Measurements from ENCODE around the gene GNB1L.

GNB1L gene

DNA sequence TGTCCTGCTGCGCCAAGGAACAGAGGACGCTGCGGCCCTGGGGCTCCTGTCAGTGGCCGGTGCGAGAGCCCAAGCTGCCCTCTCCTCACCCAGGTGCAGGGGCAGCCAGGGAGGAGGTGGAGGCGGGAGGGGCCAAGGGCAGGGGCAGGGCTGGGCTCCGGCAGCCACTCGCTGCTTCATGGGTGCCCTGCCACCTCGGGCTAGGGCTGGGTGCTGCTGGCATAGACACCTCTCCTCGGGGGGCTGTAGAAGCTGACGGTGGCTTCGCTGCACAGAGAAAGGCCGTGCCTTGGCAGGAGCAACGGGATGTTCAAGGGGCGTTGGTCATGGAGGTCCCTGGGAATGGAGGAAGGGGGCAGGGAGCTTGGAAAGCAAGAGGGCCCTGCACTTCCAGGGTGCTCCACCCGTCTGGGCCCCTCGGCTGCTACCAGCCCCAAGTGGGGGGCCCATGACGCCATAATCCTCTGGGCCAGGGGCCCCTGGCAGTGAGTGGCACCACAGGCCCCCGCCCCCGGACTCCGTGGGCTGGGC, 95.7 kb downstream of the GNB1L start:
- no peak for DNase-seq

DNA sequence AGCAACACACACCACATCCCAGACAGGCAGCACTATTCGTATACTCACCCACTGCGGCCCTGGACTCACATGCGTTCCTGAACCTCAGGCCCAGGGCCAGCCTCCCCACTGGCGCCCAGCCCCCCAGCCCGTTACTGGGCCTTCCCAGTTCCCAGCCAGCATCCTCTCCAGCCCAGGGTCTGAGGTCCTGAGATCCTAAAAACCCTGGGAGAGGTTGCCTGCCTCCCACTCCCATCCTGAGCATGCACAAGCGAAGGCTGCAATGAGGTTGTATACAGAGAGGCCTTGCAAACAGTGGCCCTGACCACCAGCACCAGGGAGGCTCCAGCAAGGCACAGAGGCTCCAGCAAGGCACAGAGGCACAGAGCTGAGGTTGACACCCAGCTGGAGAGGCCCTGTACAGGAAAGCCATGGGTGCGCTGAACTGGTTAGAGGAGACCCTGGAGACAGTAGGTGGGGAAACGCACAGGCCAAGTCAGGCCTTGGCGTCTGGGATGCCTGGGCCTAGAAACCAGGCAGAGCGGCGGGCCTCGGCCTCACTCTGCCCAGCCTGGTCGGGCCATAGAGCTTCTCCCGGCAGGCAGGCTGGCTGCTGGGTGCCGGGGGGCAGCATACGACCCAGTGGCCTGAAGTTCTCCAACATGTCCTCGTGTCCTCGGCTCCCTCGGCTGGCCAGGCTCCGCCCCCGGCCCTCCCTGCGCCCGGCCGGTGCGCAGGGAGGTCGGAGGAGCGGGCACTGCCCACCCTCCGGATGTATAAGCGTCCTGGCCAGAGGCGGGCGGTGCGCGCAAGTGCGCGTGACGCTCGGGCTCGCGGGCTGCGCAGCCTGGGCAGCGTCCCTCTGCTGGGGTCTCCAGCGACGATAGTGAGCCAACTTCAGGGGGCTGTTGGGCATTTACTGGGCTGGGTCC, 96.4 kb downstream of the GNB1L start:
- no peak for DNase-seq

DNA sequence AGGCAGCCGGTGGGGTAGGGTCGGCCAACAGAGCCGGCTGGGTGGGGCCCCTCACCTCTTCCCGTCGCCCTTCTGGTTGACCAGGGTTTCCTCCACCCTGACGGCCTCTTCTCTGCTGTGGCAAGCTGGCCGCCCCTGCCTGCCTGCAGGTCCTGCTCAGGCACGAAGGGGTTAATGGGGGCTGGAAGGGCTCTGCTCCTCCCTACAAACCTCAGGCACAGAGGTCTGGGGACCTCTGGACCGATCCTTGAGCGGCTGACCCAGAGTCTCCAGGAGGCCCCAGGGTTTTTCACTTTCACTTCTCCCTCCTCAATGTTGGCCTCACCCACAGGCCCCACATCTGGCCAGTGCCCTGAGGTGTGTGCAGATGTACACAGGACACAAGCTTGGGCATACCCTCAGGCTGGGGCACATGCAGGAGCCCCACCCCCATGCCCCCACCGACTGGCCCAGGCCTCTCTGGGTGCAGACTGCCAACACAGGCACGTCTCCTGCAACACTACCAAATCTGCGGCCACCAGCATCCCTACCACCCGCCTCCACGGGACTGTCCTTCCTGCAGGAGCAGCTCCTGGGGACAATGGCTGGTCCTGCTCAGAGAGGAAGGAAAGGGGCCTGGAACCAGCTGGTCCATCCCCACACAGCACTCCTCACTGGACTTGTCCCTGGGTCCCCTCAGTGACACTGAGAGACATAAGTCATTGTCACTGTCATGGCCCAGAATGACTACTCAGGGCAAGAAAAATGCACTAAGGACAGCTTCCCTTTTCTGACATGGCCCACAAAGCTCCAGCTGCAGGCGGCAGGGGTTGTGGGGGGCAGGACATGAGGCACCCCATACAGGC, 97.3 kb downstream of the GNB1L start:
- no peak for DNase-seq

DNA sequence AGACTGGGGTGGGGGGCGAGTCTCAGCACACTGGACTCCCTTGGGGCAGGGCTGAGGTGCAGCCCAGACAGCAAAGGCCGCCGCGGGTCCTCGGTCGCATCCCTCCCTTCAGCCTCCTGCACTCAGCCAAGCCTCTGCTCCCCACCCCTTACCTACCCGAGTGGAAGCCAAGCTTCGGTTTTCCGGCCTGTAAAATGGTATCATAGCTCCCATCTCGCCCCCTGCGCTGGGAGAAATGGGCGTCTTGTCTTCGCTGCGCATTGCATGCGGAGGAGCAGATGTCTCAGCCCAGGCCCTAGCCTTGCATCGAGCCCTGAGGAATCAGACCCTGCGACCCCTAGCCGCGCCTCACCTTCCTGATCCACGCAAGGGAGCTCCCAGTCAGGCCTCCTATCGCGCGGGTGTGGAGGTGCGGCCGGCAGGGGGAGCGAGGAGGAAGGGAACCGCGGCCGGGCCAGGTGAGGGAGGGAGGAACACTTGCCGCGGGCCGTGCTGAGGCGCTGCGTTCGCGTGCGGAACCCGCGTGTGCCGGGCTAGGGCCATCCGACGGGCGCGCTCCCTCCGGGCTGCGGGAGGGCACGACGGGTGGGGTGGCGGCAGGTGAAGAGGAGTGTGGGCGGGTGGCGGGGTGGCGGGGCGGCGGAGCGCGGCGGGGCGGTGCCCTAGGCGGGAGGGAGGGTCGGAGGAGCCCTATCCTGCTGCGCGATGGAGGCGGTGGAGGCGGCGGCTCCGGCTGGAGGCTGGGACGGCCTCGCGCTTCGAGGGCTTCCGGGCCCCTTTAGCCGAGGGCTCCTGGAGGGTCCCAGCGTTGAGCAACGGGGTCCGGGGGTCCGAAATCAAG, 98.2 kb downstream of the GNB1L start:
- DNase-seq = no peak

DNA sequence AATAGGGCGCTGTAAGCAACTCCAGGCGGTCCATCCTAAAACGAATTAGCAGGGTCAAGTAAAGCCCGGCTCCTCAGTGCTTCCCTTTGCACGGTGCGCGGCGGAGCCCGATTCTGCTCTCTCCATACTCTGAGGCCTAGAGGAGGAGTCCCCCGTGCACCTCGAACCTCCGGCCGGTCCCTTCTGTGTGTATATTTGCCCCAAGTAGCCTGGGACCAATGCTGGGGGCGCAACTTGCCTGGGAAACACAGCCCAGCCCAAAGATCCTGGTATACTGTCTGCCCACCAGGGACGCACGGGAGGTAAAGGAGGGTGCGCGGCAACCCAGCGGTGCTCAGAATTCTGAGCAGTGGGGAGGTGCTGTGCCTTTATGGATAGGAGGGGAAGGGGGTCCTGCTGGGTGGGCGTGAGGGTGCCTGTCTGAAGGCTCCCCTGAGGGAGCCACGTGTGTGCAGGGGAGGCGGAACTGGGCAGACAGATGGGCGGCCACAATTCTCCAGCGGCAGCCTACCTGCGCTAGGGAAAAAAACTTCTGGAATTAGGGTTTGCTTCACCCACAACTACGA, 98.9 kb downstream of the GNB1L start:
- no peak for DNase-seq

DNA sequence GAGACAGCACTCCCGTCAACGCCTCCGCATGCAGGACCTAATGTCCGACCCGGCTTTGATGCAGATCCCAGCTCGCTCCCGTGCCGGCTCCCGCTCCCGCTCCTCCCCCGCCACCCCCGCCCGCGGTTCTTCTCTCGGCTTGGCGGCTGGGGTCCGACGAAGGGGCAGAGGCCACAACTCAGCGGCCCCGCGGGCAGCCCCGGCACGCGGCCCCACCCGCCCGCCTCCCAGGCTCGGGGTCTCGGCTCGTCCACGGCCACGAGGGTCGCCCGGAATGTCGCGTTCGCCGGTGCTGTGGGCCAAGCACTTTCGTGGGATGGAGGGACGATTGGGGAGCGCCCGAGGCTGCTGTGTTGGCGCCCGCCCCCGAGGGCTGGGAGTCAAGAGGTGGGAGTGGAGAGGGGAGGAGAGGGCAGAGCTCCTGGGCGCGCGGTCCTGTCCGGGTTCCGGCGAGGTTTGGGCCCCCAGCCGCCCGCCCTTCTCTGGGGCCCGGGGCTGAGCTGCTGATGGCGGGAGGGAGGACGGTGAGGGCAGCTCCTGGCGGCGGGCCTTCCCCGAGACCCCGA, 99.4 kb downstream of the GNB1L start:
- DNase-seq = no peak

DNA sequence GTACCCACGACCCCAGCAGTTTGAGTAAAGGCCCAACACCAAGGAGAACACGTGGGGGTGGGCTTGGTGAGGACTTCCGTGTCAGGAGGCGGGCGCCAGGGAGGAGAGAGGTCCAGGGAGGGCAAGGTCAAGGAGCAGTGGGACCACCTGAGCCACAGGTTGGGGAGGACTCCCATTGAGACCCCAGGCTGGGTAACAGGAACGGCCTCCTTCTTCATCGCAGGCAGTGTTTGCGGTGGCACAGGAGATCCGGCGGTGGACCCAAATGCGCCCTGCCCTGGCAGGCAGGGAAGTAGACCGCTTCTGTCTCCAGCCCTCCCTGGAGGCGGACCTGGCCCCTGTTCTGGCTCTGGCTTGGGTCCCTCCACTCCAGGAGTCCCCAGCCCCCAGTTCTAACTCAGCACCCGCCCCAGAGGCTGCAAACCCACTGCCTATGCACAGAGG, 100.0 kb downstream of the GNB1L start:
- no peak for DNase-seq

DNA sequence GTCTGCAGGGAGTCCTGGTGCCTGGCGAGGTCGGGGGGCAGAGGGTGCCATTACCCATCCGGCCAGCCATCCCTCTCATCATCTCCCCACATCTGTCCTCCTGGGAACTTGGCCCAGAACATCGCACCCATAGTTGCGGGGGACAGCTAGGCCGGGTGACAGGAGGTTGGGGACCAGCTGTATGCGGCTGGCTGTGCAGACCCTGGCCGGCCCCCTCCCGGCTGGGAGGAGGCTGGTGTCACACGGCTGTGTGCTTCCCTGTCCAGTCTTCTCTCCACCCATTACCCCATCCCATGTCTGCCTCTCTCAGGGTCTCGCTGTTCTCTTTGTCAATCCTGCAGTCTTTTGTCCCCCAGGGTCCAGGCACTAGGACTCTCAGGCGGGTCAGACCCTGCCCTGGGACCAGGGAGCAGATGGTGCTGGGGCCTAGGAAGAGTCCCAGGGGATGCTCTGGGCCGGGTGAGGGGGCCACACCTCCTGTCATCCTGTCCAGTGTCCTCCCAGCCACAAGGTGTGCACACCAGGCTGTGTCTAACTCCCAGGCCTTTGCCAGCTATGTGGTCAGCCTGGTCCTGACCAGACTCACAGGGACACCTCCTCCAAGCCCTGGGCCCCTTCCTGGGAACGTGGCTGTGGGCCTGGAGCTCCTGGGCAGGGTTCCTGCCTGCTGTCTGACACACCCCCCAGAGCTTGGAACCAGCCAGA, 100.5 kb downstream of the GNB1L start:
- no peak for DNase-seq

DNA sequence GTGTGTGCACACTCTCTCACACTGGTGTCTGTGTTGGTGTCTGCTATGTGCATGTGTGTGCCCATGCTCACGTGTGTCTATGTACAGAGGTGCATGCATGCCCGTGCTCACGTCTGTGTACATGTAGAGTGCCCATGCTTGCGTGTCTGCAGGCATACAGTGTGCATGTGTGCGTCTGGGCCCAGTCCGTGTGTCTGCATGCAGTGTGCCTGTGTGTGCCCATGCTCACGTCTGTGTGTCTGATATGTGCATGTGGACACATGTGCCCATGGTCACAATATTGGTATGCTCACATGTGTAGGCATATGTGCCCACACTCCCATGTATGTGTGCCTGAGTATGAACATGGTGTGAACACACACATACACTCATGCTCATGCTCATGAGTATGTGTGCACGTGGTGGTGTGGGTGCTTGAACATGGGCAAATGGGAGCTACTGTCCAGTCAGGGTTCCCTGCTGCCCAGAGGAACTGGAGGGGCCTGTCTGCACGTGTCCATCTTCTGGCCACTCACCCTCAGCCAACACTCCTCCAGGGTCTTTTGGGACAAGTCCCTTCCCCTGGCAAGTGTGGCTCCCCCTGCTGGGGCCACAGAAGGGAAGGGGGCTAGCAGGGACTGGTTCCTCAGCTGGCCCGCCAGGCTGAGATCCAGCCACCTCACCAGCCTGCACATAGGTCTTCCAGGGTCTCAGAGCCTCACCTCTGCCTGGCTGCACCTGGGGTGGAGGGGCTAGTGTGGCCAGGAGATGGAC, 101.4 kb downstream of the GNB1L start:
- DNase-seq = no peak

DNA sequence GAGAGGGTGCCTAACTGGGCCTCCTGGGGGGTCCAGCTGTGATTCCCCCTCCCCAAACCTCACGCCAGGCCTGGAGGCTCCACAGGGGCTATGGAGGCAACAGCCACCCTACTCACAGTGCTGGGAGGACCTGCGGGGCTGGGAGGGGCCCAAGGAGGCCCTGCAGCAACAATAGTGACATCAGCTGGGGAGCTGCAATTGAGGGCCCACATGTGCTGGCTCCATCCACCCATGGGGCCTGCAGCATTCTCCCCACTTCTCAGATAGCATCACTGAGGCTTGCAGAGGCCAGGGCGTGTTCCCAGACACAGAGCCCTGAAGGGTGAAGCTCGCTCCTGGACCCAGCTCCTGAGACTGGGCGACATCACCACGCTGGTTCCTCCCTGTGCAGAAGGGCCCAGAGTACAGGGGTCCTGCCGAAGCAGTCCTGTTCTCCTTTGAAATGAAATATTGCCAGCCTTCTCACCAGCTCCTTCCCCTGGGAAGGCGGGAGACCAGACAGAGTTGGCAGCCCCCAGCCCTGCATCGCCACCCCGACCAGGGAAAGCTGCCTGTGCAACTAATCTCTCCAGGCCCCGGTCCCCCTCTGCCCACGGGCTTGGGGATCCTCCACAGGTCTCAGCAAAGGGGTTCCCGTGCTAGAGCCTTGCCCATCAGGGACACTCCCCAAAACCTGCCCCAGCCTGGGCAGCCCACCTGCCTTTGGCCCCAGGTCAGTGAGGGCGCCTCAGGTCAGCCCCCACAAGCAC, 103.0 kb downstream of the GNB1L start:
- no peak for DNase-seq

DNA sequence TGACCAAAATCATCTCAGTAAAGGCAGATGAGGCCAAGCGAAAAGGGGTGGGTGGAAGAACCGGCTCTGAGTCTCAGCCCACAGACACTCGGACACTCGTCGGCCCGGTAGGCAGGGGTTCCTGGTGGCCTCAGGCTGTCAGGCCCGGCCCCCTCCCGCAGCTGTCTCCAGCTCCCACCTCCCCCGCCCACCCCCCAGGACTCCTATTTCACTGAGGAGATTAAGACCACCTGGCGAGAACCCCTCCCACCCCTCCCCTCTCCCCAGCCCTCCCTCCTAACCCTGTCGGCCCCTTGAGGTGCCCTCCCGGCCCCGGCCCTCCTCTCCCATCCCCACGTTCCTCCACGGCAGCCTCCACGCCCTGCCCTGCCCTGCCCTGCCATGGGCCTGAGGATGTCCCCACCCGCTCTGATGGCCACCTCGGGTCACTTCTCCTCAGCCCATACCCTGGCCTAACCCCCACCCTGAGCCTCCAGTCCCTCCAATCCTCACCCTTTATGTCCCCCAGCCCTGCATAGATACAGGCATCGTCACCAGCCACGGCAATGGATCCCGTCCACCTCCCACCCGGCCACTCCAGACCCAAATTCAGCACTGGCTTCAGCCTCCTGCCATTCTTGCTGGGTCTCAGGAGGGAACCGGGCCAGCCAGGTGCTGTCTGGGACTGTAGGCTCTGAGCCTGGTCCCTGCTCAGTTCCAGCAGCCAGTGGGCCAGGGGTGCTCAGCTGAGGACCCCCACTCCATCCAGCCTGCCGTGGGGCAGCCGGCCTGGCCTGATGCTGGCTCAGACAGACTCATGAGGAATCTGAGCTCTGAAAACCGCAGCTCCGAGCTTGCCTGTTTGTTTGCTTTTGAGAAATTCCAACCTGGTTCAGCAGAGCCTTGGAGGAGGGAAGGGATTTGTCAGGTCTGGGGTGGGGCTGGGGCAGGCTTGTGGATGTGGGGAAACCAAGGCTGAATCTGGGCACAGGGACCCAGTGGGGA, 103.9 kb downstream of the GNB1L start:
- DNase-seq = no peak

DNA sequence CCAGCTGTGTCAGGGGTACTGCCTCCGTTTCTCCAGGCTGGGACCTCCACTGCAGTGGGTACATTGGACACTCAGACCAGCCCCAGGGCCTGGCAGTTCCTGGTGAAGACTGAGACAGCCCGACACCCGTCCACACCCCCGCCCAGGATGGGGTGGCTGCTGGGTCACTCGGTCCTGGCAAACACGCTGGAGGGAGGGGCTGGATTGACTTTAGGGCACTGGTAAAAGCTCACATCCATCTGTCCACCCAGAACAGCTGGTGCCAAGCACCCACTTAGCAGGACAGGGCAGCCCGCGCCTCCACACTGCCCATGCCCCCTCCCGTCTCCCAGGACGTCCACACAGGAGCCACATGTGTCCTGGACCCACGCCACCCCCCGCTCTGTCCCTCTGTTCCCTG, 104.8 kb downstream of the GNB1L start:
- DNase-seq = no peak

DNA sequence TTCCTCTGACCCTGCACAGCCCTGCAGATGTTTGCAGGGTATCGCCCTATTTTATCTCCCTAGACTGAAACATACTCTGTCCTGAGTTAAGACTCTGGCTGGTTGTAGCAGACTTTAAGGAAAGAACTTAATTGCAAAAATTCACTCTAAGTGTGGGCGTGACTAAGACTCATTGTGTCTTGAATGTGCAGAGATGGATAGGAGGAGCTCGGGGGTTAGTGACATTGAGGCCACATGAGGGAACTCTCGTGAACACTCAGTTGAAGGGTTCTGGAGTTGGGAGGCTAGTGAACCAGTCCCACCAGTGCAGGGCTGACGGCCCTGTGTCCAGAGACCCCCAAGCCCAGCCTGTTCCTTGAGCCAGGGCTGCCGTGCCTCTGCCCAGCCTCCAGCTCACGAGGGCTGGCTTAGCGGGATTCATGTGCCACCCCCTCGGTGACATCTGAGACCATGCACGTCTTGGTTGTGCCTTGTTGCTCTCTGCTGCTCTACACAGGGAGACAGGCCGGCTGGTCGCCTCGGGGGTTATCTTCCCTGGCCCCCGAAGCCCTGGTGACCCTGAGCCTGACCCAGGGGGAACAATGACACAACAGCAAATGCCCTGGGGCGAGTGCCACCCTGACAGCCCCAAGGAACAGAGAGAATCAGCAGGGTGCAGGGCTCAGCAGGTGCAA, 105.5 kb downstream of the GNB1L start:
- DNase-seq = no peak

DNA sequence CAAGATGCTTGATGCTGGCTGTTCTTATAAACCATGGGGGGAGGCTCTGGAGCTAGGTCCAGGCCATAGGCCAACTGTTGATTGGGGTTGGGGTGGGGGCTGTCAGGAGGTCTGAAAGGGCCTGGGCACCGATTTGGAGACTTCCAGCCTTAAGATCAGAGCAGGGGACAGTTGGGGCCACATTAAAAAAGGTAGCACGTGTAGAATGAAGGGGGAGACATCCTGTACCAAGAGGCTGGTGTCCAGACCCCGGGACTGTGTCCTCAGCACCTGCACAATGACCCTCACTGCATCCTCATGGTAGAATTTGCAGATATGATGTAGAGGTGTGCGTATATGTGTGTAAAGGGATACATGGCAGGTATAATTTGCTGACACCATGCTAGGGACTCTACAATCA, 106.5 kb downstream of the GNB1L start:
- no peak for DNase-seq

DNA sequence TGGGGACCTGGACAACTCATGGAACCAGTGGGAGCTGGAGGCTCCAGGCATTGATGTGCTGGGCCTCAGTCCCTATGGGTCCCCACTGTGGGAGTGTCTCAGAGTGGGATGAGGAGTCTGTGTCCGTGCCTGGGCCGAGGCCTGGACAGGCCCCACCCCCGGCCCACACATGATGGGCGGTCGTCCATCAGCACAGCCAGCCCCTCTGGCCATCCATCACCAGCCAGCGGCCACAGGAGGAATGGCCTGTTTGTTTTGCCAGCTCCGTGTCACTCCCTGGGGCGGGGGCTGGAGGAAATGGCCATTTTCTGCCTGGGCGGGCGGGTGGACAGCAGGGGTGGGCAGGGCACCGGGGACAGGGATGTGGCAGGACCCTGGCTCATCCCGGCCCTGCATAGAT, 107.1 kb downstream of the GNB1L start:
- no peak for DNase-seq

DNA sequence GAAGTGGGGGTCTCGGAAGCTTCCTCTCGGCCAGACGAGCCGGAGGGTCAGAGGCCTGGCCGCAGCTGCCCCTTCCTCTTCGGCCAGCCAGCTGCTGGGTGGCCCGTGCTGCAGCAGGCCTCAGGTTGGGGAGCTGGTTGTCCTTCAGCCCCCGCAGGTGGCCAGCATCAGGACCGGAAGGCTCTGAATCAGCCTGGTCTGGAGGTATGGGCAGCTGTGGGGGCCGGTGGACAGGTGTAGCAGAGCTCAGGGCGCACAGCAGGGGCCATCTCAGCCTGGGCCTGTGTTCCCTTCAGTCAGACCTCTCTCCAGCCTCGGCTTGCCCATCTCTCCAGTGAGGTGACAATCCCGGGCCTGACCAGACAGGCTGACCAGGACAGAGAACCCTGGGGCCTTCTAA, 107.9 kb downstream of the GNB1L start:
- DNase-seq = no peak

DNA sequence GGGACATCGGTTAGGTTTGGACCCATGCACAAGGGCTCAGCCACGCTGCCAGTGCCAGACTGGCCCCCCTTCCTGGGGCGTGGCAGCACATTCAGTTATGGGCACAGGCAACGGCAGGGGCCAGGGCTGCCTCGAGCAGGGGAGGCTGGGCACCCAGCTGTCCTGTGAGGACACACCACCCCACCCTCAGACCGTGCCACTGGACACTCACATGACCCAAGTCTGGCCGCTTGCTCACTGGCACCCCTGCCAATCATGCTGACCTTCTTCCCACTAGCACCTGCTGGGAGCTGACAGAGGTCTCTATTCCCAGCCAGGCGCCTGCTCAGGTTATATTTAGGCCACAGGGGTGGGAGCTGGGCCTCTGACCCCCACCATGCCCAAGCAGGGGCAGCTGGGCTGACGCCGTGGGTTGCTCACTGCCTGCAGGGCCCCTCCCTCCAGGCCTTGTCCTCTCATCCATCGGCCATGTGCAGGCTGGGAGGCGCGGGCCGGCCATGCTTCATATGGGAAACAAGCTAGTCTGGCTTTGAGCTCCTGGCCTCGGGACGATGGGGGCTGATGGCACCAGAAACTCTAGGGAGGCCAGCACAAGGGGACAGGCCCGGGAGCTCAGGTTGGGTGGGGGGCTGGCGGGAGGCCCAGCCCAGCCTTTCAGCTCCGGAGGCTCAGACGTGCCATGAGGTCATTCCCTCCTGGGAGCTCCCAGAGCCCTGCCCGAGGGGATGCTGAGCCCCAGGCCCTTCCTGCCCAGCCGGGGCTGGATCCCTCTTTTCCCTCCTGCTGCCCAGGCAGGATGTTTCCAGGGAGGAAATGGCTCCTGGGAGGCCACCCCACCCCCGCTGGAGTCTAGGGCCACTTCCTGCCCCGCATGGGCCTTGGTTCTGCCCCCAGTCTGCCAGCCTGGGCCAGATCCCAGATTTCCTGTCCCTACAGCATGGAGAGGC, 109.2 kb downstream of the GNB1L start:
- DNase-seq = no peak
